CD4-positive, alpha-beta T cell treated with Interleukin-17A for 1 hour (primary cell): ENCODE measurements around the gene UBQLN1.
"Not testable (repeated sequence)": the region's sequence is repeated elsewhere in the genome, so short reads cannot be mapped to it uniquely, and the experiment has no call there.

Experiments used
- DNase-seq: peaks from one replicate; pipeline ENCODE4 v3.0.0-alpha.2; 2020

UBQLN1 gene

GRCh38 chr9:83707768-83708514, at the start of gene UBQLN1:
Gene UBQLN1, minus strand, starts transcription at chr9:83707958. Its CDS starts 279 bp downstream, at chr9:83707679.
- DNase-seq, result peak; percentile 93

- no peak for DNase-seq
Measured at GRCh38 chr9:83754383-83754977, 46.7 kb upstream of the UBQLN1 start.

- no peak for DNase-seq
Measured at GRCh38 chr9:83749706-83750105, 41.9 kb upstream of the UBQLN1 start.

- no peak for DNase-seq
Measured at GRCh38 chr9:83744206-83744605, 36.4 kb upstream of the UBQLN1 start.

GRCh38 chr9:83733739-83734138, 26.0 kb upstream of the UBQLN1 start:
- DNase-seq, result no peak

GRCh38 chr9:83728591-83729368, 21.0 kb upstream of the UBQLN1 start:
- not testable (repeated sequence) for DNase-seq

- no peak for DNase-seq
Measured at GRCh38 chr9:83724436-83724835, 16.7 kb upstream of the UBQLN1 start.

GRCh38 chr9:83722726-83723495, 15.2 kb upstream of the UBQLN1 start:
- no peak for DNase-seq

- DNase-seq, result no peak
Measured at GRCh38 chr9:83721509-83721908, 13.8 kb upstream of the UBQLN1 start.

- no peak for DNase-seq
Measured at GRCh38 chr9:83715794-83716193, 8.0 kb upstream of the UBQLN1 start.

GRCh38 chr9:83715221-83715620, 7.5 kb upstream of the UBQLN1 start:
- DNase-seq, result no peak

- DNase-seq, result peak; percentile 29
Measured at GRCh38 chr9:83714329-83714728, 6.6 kb upstream of the UBQLN1 start.

GRCh38 chr9:83708515-83709158, 879 bp upstream of the UBQLN1 start:
- DNase-seq, result peak; percentile 74

- DNase-seq, result no peak
Measured at GRCh38 chr9:83707518-83707767, 315 bp downstream of the UBQLN1 start.

GRCh38 chr9:83706676-83707517, 861 bp downstream of the UBQLN1 start:
- peak; percentile 74 for DNase-seq

GRCh38 chr9:83705219-83705651, 2.5 kb downstream of the UBQLN1 start:
- peak; percentile 49 for DNase-seq

- DNase-seq, result no peak
Measured at GRCh38 chr9:83701769-83702168, 6.0 kb downstream of the UBQLN1 start.

- no peak for DNase-seq
Measured at GRCh38 chr9:83701286-83701685, 6.5 kb downstream of the UBQLN1 start.

- DNase-seq, result no peak
Measured at GRCh38 chr9:83699615-83700014, 8.1 kb downstream of the UBQLN1 start.

GRCh38 chr9:83698976-83699585, 8.7 kb downstream of the UBQLN1 start:
- DNase-seq, result no peak

GRCh38 chr9:83691492-83691891, 16.3 kb downstream of the UBQLN1 start:
- no peak for DNase-seq
